NCI-H1436 (cell line): ENCODE data around the gene HOGA1.
A peak's percentile ranks its signal among the peaks of the same experiment; 100 is the strongest.

Source experiments
- DNase-seq: peaks from one replicate; lab custom pipeline; 2025; lab: John Stamatoyannopoulos, UW

HOGA1 gene

GRCh38 chr10:97584060-97584797, at the start of gene HOGA1:
TSS of gene HOGA1 (plus strand) at chr10:97584389. CDS start at chr10:97584704, 315 bp downstream.
- peak; percentile 18 for DNase-seq

GRCh38 chr10:97534746-97535367, 49.3 kb upstream of the HOGA1 start:
- DNase-seq: peak; percentile 12

GRCh38 chr10:97537186-97537869, 46.9 kb upstream of the HOGA1 start:
- no peak for DNase-seq

- no peak for DNase-seq
These were observed 45.8 kb upstream of the HOGA1 start for GRCh38 chr10:97538411-97538810.

GRCh38 chr10:97538839-97539238, 45.4 kb upstream of the HOGA1 start:
- DNase-seq: no peak

GRCh38 chr10:97539523-97540200, 44.5 kb upstream of the HOGA1 start:
- no peak for DNase-seq

GRCh38 chr10:97540669-97541500, 43.3 kb upstream of the HOGA1 start:
- DNase-seq: no peak

GRCh38 chr10:97542169-97543024, 41.8 kb upstream of the HOGA1 start:
- no peak for DNase-seq

GRCh38 chr10:97543025-97543546, 41.1 kb upstream of the HOGA1 start:
- DNase-seq: no peak

GRCh38 chr10:97546456-97547270, 37.5 kb upstream of the HOGA1 start:
- no peak for DNase-seq

- no peak for DNase-seq
These were observed 37.0 kb upstream of the HOGA1 start for GRCh38 chr10:97547271-97547600.

- DNase-seq: no peak
These were observed 36.2 kb upstream of the HOGA1 start for GRCh38 chr10:97547962-97548361.

GRCh38 chr10:97548828-97549455, 35.2 kb upstream of the HOGA1 start:
- DNase-seq: no peak

- DNase-seq: no peak
These were observed 34.4 kb upstream of the HOGA1 start for GRCh38 chr10:97549587-97550322.

GRCh38 chr10:97550336-97551149, 33.6 kb upstream of the HOGA1 start:
- no peak for DNase-seq

- no peak for DNase-seq
These were observed 32.9 kb upstream of the HOGA1 start for GRCh38 chr10:97551271-97551670.

GRCh38 chr10:97553575-97554031, 30.6 kb upstream of the HOGA1 start:
- DNase-seq: peak; percentile 45
